DND-41 (cell line): ENCODE results near the gene ABCD4.

Source experiments
- CTCF ChIP-seq: IDR thresholded peaks from 2 replicates; pipeline ENCODE4 v1.5.1; 2012; ENCODE audit warnings: borderline replicate concordance, low read length, moderate library complexity, mild to moderate bottlenecking; ENCODE audit not compliant: poor library complexity, severe bottlenecking; ENCODE audit errors: extremely low read depth
- EZH2 ChIP-seq: IDR thresholded peaks from 3 replicates; pipeline ENCODE4 v1.6.1; 2012; ENCODE audit warnings: borderline replicate concordance, low read depth, mild to moderate bottlenecking, moderate library complexity, low read length, inconsistent platforms; ENCODE audit not compliant: severe bottlenecking

DNA sequence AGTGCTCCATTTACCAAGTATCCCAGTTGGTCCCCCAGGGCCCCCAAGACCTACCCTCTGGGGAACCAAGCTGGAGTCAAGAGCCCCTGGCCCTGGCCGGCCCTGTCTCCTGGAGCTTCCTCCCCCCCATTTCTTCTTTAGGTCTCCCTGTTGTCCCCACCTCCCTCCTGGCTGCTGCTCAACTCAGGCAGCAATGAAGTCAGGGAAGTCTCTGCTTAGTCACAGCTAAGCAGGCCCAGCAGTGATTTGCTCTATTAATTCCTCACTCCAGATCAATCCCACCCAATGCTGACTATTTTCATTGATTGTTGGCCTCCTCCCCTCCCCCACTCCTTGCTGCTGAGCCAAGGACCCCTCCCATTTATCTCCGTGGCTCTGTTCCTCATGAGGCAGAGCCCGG lies 35.1 kb downstream of the ABCD4 start:
- TF ChIP-seq CTCF (no peak), EZH2 (no peak)
